Measurements from ENCODE around the gene SPO11. TPM values are rescaled to one million over a fixed set of nuclear protein-coding genes. Genes with fewer than 3 reads are reported as not detected.

The SPO11 gene
- polyA plus RNA-seq, 1 experiment: not detected

DNA sequence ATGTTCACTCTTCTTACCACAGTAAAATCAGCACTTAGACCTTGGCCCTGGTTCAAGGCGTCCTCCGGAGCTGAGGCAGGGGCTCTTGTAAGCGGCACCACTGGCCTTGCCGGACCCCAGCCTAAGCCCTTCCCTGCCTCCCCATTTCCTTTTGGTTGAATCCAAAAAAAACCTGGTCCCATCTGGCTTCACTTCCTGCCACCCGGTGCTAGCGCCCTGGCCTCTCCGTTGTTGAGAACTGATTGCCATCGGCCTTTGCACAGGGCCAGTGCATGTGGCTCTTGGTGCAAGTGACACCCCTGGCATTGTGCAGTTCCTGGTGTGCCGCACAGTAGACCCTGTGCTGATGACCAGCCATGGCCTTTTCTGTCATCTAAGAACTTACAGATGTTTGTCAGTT is 42.6 kb downstream of the SPO11 start:
- DNase-seq (ENCODE audit: low read depth): no peak
- Histone ChIP-seq H3K36me3 (ENCODE audit: control insufficient read depth, insufficient read depth, low read length) (peaks cover 36% of the 10 kb centered on the region), H3K4me3 (ENCODE audit: low read depth, low read length) (no peak overlapping the region), H3K27me3 (ENCODE audit: control insufficient read depth, insufficient read depth, low read length) (no peaks in the 10 kb centered on the region)
- CTCF ChIA-PET: no interaction called here
- TF ChIP-seq CTCF (IDR thresholded peaks at IDR 0.05; ENCODE audit: insufficient read depth, low read depth, low read length): no peak
- POLR2A ChIA-PET: no interaction called here

DNA sequence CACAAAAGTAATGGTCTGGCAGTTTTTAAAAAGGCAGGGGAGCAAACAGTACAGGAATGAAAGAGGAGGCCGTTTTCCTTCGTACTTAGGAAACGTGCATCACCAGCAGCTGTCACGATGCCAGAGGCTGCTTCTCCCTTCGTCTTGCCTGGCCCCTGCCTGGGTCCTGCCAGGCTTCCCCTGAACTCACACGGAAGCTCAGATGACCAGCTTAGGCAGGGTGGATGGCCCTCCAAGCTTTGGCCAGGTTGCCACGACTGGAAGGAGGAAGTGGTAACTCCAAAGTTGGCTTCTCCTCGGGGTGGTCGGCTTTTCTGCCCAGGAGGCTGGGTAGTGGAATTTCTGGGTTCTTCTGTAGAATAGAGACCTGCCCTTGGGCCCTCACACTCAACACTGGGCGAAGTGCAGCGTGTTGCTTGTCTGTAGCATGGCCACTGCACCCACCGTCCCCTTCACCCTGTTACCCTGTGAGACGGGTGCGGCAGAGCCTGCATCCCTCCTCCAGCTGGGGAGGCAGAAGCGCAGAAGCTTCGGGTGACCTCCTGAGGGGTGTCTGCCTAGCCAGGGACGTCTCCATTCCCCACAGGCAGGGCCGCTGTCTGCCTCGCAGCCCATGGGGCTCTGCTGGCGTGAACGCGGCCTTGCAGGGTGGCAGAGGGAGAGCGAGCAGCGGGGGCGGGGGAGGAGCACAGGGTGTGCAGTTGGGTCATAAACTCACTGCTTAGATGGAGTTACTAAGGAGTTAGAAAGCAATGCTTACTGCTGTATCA is 43.2 kb downstream of the SPO11 start:
- no peak for TF ChIP-seq CTCF (IDR thresholded peaks at IDR 0.05; ENCODE audit: insufficient read depth, low read depth, low read length)
- no peak for DNase-seq (ENCODE audit: low read depth)
- ChIA-PET CTCF (interaction anchor here (1.5 kb wide), 1 partner anchor 10 kb away, joined by 5 read pairs; no protein-coding TSS in a partner anchor), POLR2A (no interaction called here)
- Histone ChIP-seq H3K4me3 (ENCODE audit: low read depth, low read length) (no peak overlapping the region), H3K36me3 (ENCODE audit: control insufficient read depth, insufficient read depth, low read length) (peaks cover 36% of the 10 kb centered on the region), H3K27me3 (ENCODE audit: control insufficient read depth, insufficient read depth, low read length) (no peaks in the 10 kb centered on the region)

- CTCF ChIA-PET: interaction anchor here (1.5 to 2.6 kb wide), 2 partner anchors 9 to 124 kb away, joined by 5 to 8 read pairs; no protein-coding TSS in a partner anchor
- no peak for TF ChIP-seq CTCF (IDR thresholded peaks at IDR 0.05; ENCODE audit: insufficient read depth, low read depth, low read length)
- H3K4me3 ChIP-seq (ENCODE audit: low read depth, low read length): no peak overlapping the region
- POLR2A ChIA-PET: no interaction called here
- no peak for DNase-seq (ENCODE audit: low read depth)
- peaks cover 32% of the 10 kb centered on the region for H3K36me3 ChIP-seq (ENCODE audit: control insufficient read depth, insufficient read depth, low read length)
- no peaks in the 10 kb centered on the region for H3K27me3 ChIP-seq (ENCODE audit: control insufficient read depth, insufficient read depth, low read length)
These were observed 44.8 kb downstream of the SPO11 start for GRCh38 chr20:57374343-57374930.

- Histone ChIP-seq H3K4me3 (ENCODE audit: low read depth, low read length) (no peak overlapping the region), H3K27me3 (ENCODE audit: control insufficient read depth, insufficient read depth, low read length) (no peaks in the 10 kb centered on the region), H3K36me3 (ENCODE audit: control insufficient read depth, insufficient read depth, low read length) (peaks cover 29% of the 10 kb centered on the region)
- ChIA-PET POLR2A (no interaction called here), CTCF (interaction anchor here (0.8 to 2.6 kb wide), 3 partner anchors 16 to 124 kb away, joined by 3 to 8 read pairs (median 6); no protein-coding TSS in a partner anchor)
- DNase-seq (ENCODE audit: low read depth): no peak
- TF ChIP-seq CTCF (IDR thresholded peaks at IDR 0.05; ENCODE audit: insufficient read depth, low read depth, low read length): no peak
These were observed 45.5 kb downstream of the SPO11 start for GRCh38 chr20:57374931-57375651.

GRCh38 chr20:57375652-57376230 is 46.1 kb downstream of the SPO11 start:
- no peak for DNase-seq (ENCODE audit: low read depth)
- Histone ChIP-seq H3K36me3 (ENCODE audit: control insufficient read depth, insufficient read depth, low read length) (peaks cover 23% of the 10 kb centered on the region), H3K27me3 (ENCODE audit: control insufficient read depth, insufficient read depth, low read length) (no peaks in the 10 kb centered on the region), H3K4me3 (ENCODE audit: low read depth, low read length) (no peak overlapping the region)
- CTCF ChIA-PET: interaction anchor here (0.8 to 2.6 kb wide), 3 partner anchors 16 to 123 kb away, joined by 3 to 8 read pairs (median 6); no protein-coding TSS in a partner anchor
- POLR2A ChIA-PET: no interaction called here
- no peak for TF ChIP-seq CTCF (IDR thresholded peaks at IDR 0.05; ENCODE audit: insufficient read depth, low read depth, low read length)
